ENCODE measurements around the gene AHSP.

DNA sequence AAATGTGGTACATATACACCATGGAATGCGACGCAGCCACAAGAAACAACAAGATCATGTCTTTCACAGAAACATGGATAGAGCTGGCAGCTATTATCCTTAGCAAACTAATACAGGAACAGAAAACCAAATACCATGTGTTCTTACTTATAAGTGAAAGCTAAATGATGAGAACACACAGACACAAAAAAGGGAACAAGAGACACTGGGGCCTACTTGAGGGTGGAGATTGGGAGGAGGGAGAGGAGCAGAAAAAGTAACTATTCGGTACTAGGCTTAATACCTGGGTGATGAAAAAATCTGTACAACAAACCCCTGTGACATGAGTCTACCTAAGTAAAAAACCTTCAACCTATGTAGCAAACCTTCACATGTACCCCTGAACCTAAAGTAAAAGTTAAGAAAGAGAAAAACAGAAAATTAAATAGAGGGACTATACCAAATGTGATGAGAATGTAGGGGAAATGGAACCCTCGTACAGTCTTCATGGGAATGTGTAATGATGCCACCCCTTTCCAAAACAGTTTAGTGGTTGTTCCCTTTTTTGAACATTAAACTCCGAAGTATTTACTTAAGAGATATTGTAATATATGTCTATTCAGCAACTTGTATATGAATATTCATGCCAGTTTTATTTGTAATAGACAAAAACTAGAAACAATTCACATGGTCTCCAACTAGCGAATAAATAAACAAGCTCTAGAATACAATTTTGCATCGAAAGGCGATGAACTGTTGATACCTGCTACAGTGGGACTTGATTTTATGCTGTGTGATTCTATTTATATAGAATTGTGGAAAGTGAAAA lies 33.9 kb downstream of the AHSP start:
- no peak for TF ChIP-seq CTCF (IDR thresholded peaks at IDR 0.05)
- TF ChIP-seq EZH2 (IDR thresholded peaks at IDR 0.05; ENCODE audit: borderline replicate concordance, insufficient read depth, low read depth, low read length, poor library complexity, severe bottlenecking): no peak

All from B cell (primary cell).